Measurements from ENCODE around the gene PTGER2.

PTGER2 gene

DNA sequence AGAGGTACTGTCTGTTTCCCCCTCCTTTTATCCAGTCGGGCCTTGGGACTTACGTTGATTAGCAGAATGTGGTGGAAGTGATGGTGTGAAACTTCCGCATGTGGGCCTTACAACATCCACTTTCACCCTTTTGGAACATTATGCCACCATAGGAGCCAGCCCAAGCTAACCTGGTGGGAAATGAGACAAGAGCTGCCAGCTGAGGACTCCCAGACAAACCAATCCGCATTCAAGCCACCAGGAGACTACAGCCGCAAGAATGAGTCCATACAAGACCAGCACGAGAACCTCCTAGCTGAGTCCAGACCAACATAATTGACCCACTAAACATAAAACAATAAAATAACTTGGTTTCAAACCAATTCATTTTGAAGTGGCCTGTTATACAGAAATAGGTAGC is 9.1 kb upstream of the PTGER2 start:
- no peak for DNase-seq (ENCODE audit: low spot score)
- TF ChIP-seq CTCF (IDR thresholded peaks at IDR 0.05; ENCODE audit: extremely low read depth, missing control alignments): no peak

- no peak for DNase-seq (ENCODE audit: low spot score)
- TF ChIP-seq CTCF (IDR thresholded peaks at IDR 0.05; ENCODE audit: extremely low read depth, missing control alignments): no peak
Measured at GRCh38 chr14:52307376-52307775, 6.7 kb upstream of the PTGER2 start.

DNA sequence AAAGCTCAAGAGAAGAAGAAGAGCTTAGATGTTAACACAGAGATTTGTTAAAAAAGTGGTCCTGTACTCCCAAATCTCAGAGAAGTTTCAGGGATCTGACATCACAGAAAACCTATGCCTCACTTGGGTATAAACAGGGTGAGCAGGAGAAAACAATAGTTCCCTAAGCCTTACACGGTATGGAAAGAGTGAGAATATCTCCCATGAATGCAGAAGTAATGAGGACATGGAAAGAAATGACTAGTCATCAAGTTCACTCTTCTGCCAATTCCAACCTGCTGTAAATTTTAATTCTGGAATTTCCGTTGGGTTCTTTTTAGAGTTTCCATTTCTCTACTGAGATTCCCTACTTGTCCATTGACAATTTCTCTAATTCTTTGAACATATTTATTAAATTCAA is 6.2 kb upstream of the PTGER2 start:
- DNase-seq (ENCODE audit: low spot score): no peak
- no peak for TF ChIP-seq CTCF (IDR thresholded peaks at IDR 0.05; ENCODE audit: extremely low read depth, missing control alignments)

GRCh38 chr14:52310541-52310940 is 3.6 kb upstream of the PTGER2 start:
- no peak for DNase-seq (ENCODE audit: low spot score)
- TF ChIP-seq CTCF (IDR thresholded peaks at IDR 0.05; ENCODE audit: extremely low read depth, missing control alignments): no peak

- no peak for TF ChIP-seq CTCF (IDR thresholded peaks at IDR 0.05; ENCODE audit: extremely low read depth, missing control alignments)
- DNase-seq (ENCODE audit: low spot score): no peak
Measured at GRCh38 chr14:52312931-52313355, 1.2 kb upstream of the PTGER2 start.

DNA sequence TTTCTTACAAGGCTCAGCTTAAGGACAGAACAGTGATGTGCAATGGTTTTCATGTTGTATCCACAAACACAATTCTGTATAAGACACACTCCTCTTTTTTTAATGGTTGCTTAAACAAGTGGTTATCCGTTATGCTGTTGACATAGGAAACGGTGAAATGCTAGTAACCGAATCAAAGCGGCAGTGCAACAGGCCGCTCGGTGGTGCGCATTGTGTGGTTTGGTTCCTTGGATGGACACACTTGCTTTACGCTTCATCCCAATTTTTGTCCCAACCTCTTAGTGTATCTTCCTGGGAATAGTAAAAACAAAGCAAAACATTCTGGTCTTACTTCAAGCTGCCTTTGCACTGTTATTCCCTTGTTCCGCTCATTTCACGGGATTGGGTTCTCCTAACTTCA is 650 bp upstream of the PTGER2 start:
- TF ChIP-seq CTCF (IDR thresholded peaks at IDR 0.05; ENCODE audit: extremely low read depth, missing control alignments): no peak
- DNase-seq (ENCODE audit: low spot score): no peak

DNA sequence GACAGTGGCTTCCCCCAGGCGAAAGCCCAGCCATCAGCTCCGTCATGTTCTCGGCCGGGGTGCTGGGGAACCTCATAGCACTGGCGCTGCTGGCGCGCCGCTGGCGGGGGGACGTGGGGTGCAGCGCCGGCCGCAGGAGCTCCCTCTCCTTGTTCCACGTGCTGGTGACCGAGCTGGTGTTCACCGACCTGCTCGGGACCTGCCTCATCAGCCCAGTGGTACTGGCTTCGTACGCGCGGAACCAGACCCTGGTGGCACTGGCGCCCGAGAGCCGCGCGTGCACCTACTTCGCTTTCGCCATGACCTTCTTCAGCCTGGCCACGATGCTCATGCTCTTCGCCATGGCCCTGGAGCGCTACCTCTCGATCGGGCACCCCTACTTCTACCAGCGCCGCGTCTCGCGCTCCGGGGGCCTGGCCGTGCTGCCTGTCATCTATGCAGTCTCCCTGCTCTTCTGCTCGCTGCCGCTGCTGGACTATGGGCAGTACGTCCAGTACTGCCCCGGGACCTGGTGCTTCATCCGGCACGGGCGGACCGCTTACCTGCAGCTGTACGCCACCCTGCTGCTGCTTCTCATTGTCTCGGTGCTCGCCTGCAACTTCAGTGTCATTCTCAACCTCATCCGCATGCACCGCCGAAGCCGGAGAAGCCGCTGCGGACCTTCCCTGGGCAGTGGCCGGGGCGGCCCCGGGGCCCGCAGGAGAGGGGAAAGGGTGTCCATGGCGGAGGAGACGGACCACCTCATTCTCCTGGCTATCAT is 663 bp downstream of the PTGER2 start:
- no peak for TF ChIP-seq CTCF (IDR thresholded peaks at IDR 0.05; ENCODE audit: extremely low read depth, missing control alignments)
- DNase-seq (ENCODE audit: low spot score): peak; percentile 31
